Stomach smooth muscle (tissue), 2 donors: Measurements from ENCODE around the gene GRIK4.
"Not testable (repeated sequence)": the region's sequence is repeated elsewhere in the genome, so short reads cannot be mapped to it uniquely, and the experiment has no call there.

Experiments
- H3K27ac ChIP-seq: one replicate; pipeline ENCODE4 v1.7.0; 2013; ENCODE audit warnings: mild to moderate bottlenecking, low read length, inconsistent platforms
- H3K27me3 ChIP-seq, 2 donors: one replicate each; pipeline ENCODE4 v1.7.0; 2013; ENCODE audit warnings: low read length in 2 of 2; ENCODE audit not compliant: insufficient read depth in 2 of 2, control insufficient read depth in 1 of 2
- H3K36me3 ChIP-seq, 2 donors: one replicate each; pipeline ENCODE4 v1.7.0; 2013; ENCODE audit warnings: low read length in 2 of 2; ENCODE audit not compliant: control insufficient read depth in 2 of 2, insufficient read depth in 2 of 2
- H3K4me1 ChIP-seq: one replicate; pipeline ENCODE4 v1.7.0; 2013; ENCODE audit warnings: low read length; ENCODE audit not compliant: control insufficient read depth, insufficient read depth
- H3K4me3 ChIP-seq, 2 donors: one replicate each; pipeline ENCODE4 v1.7.0; 2013; ENCODE audit warnings: low read length in 2 of 2
- H3K9ac ChIP-seq, 2 donors: one replicate each; pipeline ENCODE4 v1.7.0; 2013; ENCODE audit warnings: low read length in 2 of 2, mild to moderate bottlenecking in 1 of 2
- H3K9me3 ChIP-seq, 2 donors: one replicate each; pipeline ENCODE4 v1.7.0; 2013; ENCODE audit warnings: low read length in 2 of 2; ENCODE audit not compliant: control insufficient read depth in 2 of 2
- donor health status: healthy.
- donor health status: Pancreatic carcinoma.

The GRIK4 gene

GRCh38 chr11:120489799-120490198, 21.7 kb upstream of the GRIK4 start:
- Histone ChIP-seq H3K36me3 (peaks cover 9 to 15% of the 10 kb centered on the region in 2 donors), H3K9ac (no peak overlapping the region), H3K4me1 (no peaks in the 10 kb centered on the region), H3K4me3 (no peak overlapping the region), H3K27ac (no peak overlapping the region), H3K9me3 (no peaks in the 10 kb centered on the region), H3K27me3 (no peaks in the 10 kb centered on the region)

- Histone ChIP-seq H3K4me1 (no peaks in the 10 kb centered on the region), H3K9me3 (no peaks in the 10 kb centered on the region), H3K4me3 (no peak overlapping the region), H3K9ac (no peak overlapping the region), H3K27ac (no peak overlapping the region), H3K36me3 (peaks cover 0 to under 1% of the 10 kb centered on the region in 2 donors), H3K27me3 (no peaks in the 10 kb centered on the region)
Measured at GRCh38 chr11:120492486-120492885, 19.1 kb upstream of the GRIK4 start.

- Histone ChIP-seq H3K36me3 (no peaks in the 10 kb centered on the region), H3K27ac (no peak overlapping the region), H3K9ac (no peak overlapping the region), H3K4me1 (no peaks in the 10 kb centered on the region), H3K27me3 (no peaks in the 10 kb centered on the region), H3K4me3 (no peak overlapping the region), H3K9me3 (no peaks in the 10 kb centered on the region)
Measured at GRCh38 chr11:120494595-120494994, 17.0 kb upstream of the GRIK4 start.

GRCh38 chr11:120499088-120499487, 12.5 kb upstream of the GRIK4 start:
- Histone ChIP-seq H3K9ac (no peak overlapping the region), H3K27ac (no peak overlapping the region), H3K36me3 (no peaks in the 10 kb centered on the region), H3K4me1 (no peaks in the 10 kb centered on the region), H3K9me3 (no peaks in the 10 kb centered on the region), H3K4me3 (no peak overlapping the region), H3K27me3 (no peaks in the 10 kb centered on the region)

GRCh38 chr11:120499859-120500258, 11.7 kb upstream of the GRIK4 start:
- H3K4me3 ChIP-seq: no peak overlapping the region
- no peaks in the 10 kb centered on the region for H3K9me3 ChIP-seq
- no peaks in the 10 kb centered on the region for H3K4me1 ChIP-seq
- no peaks in the 10 kb centered on the region for H3K36me3 ChIP-seq
- H3K27ac ChIP-seq: no peak overlapping the region
- H3K27me3 ChIP-seq: no peaks in the 10 kb centered on the region
- H3K9ac ChIP-seq: no peak overlapping the region

- no peaks in the 10 kb centered on the region for H3K4me1 ChIP-seq
- no peak overlapping the region for H3K4me3 ChIP-seq
- no peak overlapping the region for H3K9ac ChIP-seq
- no peaks in the 10 kb centered on the region for H3K36me3 ChIP-seq
- H3K27ac ChIP-seq: no peak overlapping the region
- H3K9me3 ChIP-seq: no peaks in the 10 kb centered on the region
- no peaks in the 10 kb centered on the region for H3K27me3 ChIP-seq
Measured at GRCh38 chr11:120500414-120501071, 11.0 kb upstream of the GRIK4 start.

- H3K9ac ChIP-seq: no peak overlapping the region
- no peaks in the 10 kb centered on the region for H3K4me1 ChIP-seq
- H3K27me3 ChIP-seq: peaks cover 0 to 2% of the 10 kb centered on the region in 2 donors
- H3K36me3 ChIP-seq: no peaks in the 10 kb centered on the region
- H3K27ac ChIP-seq: no peak overlapping the region
- H3K4me3 ChIP-seq: no peak overlapping the region
- H3K9me3 ChIP-seq: no peaks in the 10 kb centered on the region
Measured at GRCh38 chr11:120501440-120501839, 10.1 kb upstream of the GRIK4 start.

- no peak overlapping the region for H3K9ac ChIP-seq
- H3K4me3 ChIP-seq: no peak overlapping the region
- no peaks in the 10 kb centered on the region for H3K4me1 ChIP-seq
- H3K27ac ChIP-seq: no peak overlapping the region
- H3K36me3 ChIP-seq: no peaks in the 10 kb centered on the region
- H3K27me3 ChIP-seq: peaks cover 0 to 3% of the 10 kb centered on the region in 2 donors
- no peaks in the 10 kb centered on the region for H3K9me3 ChIP-seq
Measured at GRCh38 chr11:120501976-120502755, 9.4 kb upstream of the GRIK4 start.

GRCh38 chr11:120503529-120503928, 8.0 kb upstream of the GRIK4 start:
- H3K4me3 ChIP-seq, H3K4me1 ChIP-seq, H3K36me3 ChIP-seq, H3K9me3 ChIP-seq, H3K27ac ChIP-seq, H3K9ac ChIP-seq, H3K27me3 ChIP-seq: not testable (repeated sequence)

GRCh38 chr11:120505801-120506425, 5.6 kb upstream of the GRIK4 start:
- Histone ChIP-seq H3K27ac (no peak overlapping the region), H3K27me3 (peaks cover 7 to 13% of the 10 kb centered on the region in 2 donors), H3K36me3 (no peaks in the 10 kb centered on the region), H3K4me3 (no peak overlapping the region), H3K9me3 (no peaks in the 10 kb centered on the region), H3K4me1 (no peaks in the 10 kb centered on the region), H3K9ac (no peak overlapping the region)
